ENCODE data around the gene CD70.

CD70 gene

DNA sequence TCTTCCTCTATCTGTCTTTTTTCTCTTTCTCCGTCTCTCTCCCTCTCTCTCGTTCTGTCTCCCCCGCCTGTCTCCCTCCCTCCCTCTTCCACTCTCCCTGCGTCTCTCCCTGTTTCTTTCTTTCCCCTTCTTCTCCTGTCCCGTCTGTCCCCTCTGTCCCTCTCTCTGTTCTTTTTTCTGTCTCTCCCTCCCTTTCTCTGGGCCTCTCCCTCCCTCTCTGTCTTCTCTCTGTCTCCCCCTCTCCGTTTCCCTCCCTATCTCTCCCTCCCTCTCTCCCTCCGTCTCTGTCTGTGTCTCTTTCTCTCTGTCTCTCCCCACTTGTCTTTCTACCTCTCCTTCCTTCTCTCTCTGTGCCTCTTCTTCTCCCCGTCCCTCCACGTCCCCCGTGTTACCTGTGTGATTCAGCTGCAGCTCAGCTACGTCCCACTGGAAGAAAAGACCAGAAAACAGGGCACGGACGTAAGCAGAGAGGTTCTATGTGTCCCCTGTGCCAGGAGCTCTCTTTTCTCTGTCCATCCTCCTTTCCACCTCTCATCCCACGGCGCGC is 1.2 kb downstream of the CD70 start:
- no peak for DNase-seq
- Histone ChIP-seq H3K36me3 (no peaks in the 10 kb centered on the region), H3K27me3 (ENCODE audit: insufficient read depth, low read depth, severe bottlenecking) (peaks cover 12% of the 10 kb centered on the region), H3K27ac (no peak overlapping the region), H3K9me3 (ENCODE audit: severe bottlenecking) (no peaks in the 10 kb centered on the region), H3K4me3 (ENCODE audit: low read depth, low read length) (peak overlapping the region; percentile 49)
- TF ChIP-seq, protein P1, sequence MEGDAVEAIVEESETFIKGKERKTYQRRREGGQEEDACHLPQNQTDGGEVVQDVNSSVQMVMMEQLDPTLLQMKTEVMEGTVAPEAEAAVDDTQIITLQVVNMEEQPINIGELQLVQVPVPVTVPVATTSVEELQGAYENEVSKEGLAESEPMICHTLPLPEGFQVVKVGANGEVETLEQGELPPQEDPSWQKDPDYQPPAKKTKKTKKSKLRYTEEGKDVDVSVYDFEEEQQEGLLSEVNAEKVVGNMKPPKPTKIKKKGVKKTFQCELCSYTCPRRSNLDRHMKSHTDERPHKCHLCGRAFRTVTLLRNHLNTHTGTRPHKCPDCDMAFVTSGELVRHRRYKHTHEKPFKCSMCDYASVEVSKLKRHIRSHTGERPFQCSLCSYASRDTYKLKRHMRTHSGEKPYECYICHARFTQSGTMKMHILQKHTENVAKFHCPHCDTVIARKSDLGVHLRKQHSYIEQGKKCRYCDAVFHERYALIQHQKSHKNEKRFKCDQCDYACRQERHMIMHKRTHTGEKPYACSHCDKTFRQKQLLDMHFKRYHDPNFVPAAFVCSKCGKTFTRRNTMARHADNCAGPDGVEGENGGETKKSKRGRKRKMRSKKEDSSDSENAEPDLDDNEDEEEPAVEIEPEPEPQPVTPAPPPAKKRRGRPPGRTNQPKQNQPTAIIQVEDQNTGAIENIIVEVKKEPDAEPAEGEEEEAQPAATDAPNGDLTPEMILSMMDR (IDR thresholded peaks at IDR 0.05; ENCODE audit: low read depth, low read length), result no peak

DNA sequence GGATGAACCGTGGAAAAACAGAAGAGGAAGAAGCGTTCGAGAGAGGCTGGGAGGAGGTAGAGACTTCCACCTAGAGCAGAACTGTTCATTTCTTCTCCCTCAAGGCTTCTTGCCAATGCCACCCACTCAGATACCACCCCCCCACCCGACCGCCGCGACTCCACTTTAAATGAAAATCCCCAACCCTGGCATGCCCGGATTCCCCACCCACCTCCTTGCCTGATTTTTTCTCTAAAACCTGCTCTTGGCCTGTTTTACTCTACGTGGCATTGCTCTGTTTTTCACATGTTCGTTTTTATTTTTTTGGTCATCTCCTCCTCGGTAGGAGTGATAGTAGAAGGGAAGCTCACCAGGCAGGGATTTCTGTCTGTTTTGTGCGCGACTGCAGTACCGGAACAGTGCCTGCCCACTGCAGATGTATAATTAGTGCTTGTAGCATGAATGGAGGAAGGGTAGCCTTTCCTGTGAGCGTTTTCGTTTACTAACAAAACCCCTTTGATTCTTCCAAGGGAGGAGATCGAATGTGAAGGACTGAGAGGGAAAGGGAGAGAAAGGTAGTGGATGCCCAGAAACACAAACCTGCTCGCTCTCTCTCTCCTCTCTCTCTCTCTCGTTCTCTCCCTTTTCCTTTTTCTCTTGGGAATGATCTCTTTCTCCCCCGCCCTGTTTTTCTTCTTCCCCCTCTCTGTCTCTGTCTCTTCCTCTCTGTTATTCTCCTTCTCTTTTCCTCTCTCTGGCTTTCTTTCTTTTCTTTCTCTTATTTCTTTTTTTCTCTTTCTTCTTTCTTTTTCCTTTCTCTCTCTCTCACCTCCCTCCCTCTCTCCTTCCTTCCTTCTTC is 2.2 kb downstream of the CD70 start:
- Histone ChIP-seq H3K9me3 (ENCODE audit: severe bottlenecking) (no peaks in the 10 kb centered on the region), H3K27ac (no peak overlapping the region), H3K27me3 (ENCODE audit: insufficient read depth, low read depth, severe bottlenecking) (peaks cover 12% of the 10 kb centered on the region), H3K36me3 (no peaks in the 10 kb centered on the region), H3K4me3 (ENCODE audit: low read depth, low read length) (no peak overlapping the region)
- TF ChIP-seq, protein P1 (IDR thresholded peaks at IDR 0.05; ENCODE audit: low read depth, low read length), result no peak
- DNase-seq, result no peak

DNA sequence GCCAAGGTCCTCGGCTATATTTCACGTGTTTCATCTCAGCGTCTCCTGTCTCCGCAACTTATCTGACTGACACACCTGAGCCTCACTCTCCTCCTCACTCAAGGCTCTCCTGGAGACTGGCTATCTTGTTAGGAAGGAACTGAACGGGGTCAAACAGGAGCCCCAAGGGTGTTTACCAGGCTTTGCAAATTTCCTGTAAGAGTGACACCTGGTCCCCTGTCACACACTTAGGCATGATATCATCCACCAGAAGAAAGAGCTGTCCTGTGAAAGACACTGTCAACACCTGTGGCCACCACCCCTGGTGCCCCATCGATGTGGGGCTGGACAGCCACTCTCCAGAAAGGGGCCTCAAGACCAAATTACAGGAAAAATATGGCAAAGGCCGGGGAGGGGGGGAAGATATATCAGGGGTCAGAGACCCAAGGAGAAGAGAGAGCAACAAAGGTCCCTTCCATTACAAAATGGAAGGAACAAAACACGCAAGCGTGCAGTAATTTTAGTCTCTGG is 2.9 kb downstream of the CD70 start:
- Histone ChIP-seq H3K9me3 (ENCODE audit: severe bottlenecking) (no peaks in the 10 kb centered on the region), H3K4me3 (ENCODE audit: low read depth, low read length) (no peak overlapping the region), H3K27ac (no peak overlapping the region), H3K27me3 (ENCODE audit: insufficient read depth, low read depth, severe bottlenecking) (peaks cover 12% of the 10 kb centered on the region), H3K36me3 (no peaks in the 10 kb centered on the region)
- TF ChIP-seq, protein P1 (IDR thresholded peaks at IDR 0.05; ENCODE audit: low read depth, low read length), result no peak
- no peak for DNase-seq

DNA sequence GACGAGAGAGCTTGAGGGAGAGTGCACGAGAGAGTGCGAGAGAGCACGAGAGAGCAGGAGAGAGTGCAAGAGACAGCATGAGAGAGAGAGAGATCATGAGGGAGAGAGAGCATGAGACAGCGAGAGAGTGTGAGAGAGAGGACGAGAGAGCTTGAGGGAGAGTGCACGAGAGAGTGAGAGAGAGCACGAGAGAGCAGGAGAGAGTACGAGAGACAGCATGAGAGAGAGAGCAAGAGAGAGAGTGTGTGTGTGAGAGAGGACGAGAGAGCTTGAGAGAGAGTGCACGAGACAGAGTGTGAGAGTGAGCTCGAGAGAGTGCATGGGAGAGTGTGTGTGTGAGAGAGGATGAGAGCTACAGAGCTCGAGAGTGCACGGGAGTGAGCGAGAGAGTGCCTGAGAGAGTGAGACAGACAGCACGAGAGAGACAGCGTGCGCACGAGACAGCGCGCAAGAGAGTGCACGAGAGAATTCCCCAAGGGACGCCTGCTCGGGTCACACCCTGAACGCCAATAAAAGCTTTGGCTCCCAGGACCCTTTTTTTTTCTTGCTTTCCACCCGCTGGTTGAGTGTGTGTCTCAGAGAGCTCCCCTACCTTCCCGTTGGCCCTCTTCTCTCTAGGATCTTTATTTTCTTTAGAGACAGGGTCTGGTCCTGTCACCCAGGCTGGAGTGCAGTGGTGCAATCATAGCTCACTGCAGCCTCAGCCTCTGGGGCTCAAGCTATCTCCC is 3.7 kb downstream of the CD70 start:
- Histone ChIP-seq H3K27ac (no peak overlapping the region), H3K4me3 (ENCODE audit: low read depth, low read length) (no peak overlapping the region), H3K27me3 (ENCODE audit: insufficient read depth, low read depth, severe bottlenecking) (peaks cover 12% of the 10 kb centered on the region), H3K9me3 (ENCODE audit: severe bottlenecking) (peaks cover 3% of the 10 kb centered on the region), H3K36me3 (no peaks in the 10 kb centered on the region)
- no peak for DNase-seq
- TF ChIP-seq, protein P1 (IDR thresholded peaks at IDR 0.05; ENCODE audit: low read depth, low read length), result no peak

DNA sequence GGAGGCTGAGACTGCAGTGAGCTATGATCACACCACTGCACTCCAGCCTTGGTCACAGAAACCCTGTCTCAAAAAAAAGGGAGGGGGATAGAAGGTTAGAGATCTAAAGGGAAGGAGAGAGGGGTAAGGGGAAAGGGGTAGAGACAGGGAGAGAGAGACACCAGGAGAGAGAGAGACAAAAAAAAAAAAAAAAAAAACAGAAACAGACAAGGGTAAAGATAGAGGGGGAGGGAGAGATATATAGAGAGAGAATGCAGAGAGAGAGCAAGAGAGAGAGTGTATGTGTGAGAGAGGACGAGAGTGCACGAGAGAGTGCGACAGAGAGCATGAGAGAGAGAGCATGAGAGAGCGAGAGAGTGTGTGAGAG is 4.2 kb downstream of the CD70 start:
- Histone ChIP-seq H3K27ac (no peak overlapping the region), H3K27me3 (ENCODE audit: insufficient read depth, low read depth, severe bottlenecking) (peaks cover 12% of the 10 kb centered on the region), H3K9me3 (ENCODE audit: severe bottlenecking) (peaks cover 3% of the 10 kb centered on the region), H3K4me3 (ENCODE audit: low read depth, low read length) (no peak overlapping the region), H3K36me3 (no peaks in the 10 kb centered on the region)
- no peak for DNase-seq
- TF ChIP-seq, protein P1 (IDR thresholded peaks at IDR 0.05; ENCODE audit: low read depth, low read length), result no peak

Data from WERI-Rb-1 (cell line).